Mucosa of gallbladder (tissue), 1 donor: ENCODE data around the gene ENDOG. TPM values are rescaled to one million over a fixed set of nuclear protein-coding genes. Genes with fewer than 3 reads are reported as not detected.

Experiments used
- DNase-seq: peaks from one replicate; pipeline ENCODE4 v3.0.0-alpha.2; 2020; ENCODE audit warnings: low spot score
- total RNA-seq: library from RNA; stranded (reverse); gene quantifications from one replicate; pipeline ENCODE4 v1.2.1, GENCODE V29; 2021
- donor health status: DM: no; HTN: no; CAD: no.

ENDOG gene
- total RNA-seq, 1 donor from 2014 or later, result 29.8 TPM

DNA sequence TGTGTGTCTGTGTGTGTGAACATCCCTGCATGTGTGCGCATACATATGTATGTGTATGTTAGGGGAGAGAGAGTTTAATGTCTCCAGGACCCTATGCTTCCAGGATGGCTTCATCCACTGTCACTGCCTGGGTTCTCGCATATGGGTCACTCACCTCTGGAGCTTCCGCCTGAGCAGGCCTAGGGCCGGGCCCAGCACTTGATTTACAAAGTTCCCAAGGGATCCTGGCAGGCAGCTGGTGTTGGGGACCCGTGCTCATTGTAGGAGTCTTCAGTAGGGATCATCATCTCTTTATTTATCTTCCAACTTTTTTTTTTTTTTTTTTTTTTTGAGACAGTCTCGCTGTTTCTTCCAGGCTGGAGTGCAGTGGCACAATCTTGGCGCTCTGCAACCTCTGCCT lies 18.2 kb upstream of the ENDOG start:
- DNase-seq, result no peak

DNA sequence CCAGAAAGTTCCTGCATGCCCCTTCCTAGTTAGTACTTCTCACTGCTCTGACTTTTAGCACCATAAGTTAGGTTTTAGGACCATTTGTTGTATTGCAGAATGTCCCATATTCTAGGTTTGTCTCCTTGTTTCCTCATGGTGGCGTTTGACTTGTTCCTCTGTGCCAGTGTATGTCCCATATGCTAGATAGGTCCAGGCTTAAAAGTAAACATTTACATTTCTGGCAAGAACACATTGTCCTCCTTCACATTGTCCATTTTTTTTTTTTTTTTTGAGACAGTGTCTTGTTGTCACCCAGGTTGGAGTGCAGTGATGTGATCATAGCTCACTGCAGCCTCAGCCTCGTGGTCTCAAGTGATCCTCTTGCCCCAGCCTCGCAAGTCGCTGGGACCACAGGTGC lies 15.8 kb upstream of the ENDOG start:
- DNase-seq, result no peak

DNA sequence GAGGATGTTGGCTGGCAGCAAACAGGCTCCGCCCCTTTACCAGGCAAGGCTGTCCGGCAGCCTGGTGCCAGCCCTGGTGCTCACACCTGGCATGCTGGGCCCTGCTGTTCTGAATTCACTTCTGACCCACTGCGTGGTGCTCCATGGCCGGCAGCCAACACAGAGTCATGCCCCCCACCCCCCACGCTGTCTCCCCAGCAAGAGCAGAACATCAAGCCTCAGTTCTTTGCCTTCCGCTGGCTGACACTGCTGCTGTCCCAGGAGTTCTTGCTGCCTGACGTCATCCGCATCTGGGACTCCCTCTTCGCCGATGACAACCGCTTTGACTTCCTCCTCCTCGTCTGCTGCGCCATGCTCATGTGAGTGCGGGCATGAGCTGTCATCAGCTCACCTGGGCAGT lies 12.6 kb upstream of the ENDOG start:
- DNase-seq, result no peak

DNA sequence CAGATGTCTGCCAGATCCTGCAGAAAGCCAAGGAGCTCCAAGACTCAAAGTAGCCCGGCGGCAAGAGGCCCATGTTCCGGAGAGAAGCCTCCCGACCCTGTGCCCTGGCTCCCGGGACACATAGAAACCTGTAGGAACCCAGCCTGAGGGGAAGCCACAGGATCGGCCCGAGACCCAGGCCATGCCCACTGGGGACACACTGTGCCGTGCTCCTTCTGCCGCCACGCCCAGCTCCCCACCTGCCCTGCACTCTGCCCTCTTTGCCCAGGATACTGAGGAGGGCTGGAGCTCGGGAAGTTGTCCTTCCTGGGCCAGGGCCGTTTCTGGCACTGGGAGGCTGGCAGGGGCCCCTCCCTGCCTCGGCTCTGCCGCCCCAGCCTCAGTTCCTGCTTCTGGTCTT lies 10.5 kb upstream of the ENDOG start:
- DNase-seq, result no peak

DNA sequence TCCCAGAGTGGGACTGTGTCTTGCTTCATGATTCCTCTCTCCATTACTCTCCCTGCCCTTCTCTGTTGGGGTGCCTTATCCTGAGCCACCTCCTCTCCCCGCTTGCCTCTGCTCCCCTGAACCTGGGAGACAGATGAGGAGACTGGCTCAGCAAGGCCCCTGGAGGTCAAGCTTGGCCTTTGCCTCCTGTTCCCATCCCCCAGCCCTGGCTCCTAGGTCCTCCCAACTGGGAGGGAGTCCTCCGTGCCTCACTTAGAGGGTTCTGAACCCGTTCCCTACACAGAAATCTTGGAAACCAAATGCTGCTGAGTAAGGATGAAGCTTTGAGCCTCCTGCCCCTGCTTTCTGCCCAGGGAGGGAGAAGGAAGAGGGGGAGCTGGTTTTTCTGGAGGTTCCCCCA lies 9.8 kb upstream of the ENDOG start:
- no peak for DNase-seq

DNA sequence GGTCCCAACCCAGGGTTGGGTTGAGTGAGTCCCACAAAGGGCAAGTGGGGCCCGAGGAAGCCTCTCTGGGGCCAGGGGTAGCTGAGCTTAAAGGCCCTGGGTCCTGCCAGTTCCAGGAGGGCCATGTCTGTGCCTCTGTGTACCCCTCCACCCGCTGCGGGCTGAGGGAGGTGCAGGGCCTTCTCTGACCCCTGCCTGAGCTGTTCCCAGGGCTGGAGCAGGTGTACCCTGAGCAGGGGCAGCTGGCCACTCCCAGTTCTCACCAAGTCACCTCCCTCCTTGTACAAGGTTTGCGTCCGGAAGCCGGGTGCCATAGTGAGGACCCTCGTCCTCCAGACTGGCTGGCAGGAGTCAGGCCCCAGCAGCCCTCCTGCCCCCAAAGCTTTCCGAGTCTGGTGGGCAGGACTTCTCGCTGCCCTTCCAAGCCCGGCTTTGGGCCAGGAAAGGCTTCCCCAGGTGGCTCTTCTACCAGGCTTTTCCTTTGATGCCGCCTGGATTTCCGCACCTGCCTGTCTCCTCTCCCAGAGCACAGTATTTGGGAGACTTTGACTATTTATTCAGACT lies 9.2 kb upstream of the ENDOG start:
- DNase-seq, result no peak

DNA sequence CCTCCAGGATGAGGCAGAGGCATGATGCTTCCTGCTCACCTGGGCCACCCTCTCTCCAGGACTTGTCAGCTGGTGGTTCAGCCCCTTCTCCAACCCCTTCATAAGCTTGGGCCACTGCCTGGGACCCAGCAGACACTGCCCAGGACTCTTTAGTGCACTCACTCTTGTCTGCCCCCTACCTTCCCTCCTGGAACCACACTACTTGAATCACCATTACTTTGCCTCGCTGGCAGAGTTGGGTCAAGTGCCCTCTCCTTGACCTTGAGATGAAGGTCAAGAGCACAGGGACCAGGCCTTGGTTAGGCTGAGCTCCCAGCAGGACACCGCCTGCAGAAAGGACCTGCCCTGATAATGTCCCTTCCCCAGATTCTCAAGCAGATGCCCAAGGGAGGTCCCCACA lies 8.5 kb upstream of the ENDOG start:
- no peak for DNase-seq

DNA sequence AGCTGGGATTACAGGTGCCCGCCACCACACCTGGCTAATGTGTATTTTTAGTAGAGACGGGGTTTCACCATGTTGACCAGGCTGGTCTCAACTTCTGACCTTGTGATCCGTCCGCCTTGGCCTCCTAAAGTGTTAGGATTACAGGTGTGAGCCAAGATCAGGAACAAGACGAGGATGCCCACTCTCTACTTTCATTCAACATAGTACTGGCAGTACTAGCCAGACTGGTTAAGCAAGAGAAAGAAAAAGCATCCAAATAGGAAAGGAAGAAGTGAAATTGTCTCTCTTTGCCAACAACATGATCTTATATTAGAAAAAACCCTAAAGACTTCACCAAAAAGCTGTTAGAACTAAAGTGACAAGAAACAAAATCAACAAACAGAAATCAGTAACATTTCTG lies 7.4 kb upstream of the ENDOG start:
- DNase-seq, result no peak

DNA sequence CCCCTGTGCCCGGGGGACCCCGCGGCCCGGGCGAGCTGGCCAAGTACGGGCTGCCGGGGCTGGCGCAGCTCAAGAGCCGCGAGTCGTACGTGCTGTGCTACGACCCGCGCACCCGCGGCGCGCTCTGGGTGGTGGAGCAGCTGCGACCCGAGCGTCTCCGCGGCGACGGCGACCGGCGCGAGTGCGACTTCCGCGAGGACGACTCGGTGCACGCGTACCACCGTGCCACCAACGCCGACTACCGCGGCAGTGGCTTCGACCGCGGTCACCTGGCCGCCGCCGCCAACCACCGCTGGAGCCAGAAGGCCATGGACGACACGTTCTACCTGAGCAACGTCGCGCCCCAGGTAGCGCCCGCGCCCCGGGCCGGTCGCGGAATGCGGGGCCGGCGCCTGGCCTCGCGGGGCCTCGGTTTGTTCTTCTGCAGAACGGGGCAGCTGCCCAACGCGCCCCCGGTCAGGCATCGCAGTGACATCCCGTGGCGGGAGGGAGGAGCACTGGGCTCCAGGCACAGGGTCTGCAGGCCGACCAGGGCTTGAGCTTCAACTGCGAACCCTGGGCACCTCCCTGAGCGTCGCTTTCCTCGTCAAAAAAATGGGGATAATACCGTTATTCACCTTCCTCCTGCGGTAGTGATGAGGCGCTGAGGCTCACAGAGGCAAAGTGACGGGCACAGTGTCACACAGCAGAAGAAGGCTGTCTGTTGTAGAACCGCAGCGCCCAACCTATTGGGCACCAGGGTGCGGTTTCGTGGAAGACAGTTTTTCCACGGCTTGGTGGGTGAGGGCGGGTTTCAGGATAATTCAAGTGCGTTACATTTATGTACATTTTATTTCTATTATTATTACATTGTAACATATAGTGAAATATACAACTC lies 777 bp downstream of the ENDOG start:
- DNase-seq, result no peak

DNA sequence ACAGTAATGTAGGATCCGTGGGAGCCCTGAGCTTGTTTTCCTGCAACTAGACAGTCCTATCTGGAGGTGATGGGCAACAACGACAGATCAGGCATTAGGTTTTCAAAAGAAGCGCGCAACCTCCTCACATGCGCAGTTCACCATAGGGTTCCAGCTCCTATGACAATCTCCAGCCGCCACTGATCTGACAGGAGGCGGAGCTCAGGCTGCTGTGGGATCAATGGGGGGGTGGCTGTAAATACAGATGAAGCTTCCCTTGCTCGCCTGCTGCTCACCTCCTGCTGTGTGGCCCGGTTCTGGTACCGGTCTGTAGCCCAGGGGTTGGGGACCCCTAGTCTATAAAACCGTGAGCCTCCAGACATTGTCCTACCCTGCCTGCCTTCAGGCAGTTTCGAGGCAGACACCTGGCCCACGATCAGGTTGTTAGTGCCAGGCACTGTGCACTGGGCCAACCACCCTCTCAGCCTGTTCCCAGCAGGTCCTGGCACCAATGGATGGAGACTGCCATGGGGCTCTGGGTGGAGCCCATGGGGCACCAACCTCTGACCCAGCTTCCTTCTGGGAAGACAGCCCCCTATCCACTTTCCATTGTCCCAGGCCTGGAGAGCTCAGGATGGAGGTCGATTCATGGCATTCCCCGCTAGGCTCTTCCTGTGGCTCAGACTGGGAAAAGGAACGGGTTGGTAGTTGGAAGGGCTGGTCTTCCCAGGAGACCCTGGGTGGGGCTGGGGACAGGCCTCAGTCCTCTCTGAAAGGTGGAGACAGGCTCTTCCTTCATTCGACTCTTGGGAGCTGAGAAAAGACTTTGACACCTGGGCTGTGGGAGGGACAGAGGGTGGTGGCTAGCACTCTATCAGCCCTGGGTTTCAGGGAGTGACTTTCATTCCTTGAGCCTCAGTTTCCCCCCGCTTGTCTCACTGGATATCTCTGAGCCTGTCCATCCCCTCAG lies 1.7 kb downstream of the ENDOG start:
- DNase-seq, result peak; percentile 67

DNA sequence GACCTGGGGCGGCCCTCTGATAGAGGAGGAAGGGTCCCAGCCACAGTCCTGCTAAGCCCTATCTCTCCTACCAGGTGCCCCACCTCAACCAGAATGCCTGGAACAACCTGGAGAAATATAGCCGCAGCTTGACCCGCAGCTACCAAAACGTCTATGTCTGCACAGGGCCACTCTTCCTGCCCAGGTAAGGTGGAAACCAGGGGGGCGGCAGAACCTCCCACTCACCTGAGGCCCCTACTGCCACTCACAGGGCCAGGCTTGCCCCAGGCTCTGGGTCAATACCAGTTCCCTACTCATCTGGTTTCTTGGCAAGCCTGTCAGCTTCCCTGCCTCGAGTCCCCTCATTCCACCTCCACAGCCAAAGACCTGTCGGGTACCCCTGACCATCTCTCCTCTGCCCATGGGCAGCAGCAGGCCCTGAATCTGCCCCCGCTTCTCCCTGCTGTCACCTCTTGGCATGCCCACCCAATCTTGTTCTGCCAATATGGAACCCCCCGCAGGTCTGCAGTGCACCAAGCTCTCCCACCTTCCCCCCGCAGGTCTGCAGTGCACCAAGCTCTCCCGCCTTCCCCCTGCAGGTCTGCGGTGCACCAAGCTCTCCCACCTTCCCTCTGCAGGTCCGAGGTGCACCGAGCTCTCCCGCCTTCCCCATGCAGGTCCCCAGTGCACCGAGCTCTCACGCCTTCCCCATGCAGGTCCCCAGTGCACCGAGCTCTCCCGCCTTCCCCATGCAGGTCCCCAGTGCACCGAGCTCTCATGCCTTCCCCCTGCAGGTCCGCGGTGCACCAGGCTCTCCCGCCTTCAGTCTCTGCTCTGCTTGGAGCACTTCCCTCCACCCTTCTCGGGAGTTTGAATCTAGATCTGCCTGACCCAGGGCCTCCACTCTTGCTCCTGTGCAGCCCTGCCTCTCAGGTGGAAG lies 2.6 kb downstream of the ENDOG start:
- no peak for DNase-seq

DNA sequence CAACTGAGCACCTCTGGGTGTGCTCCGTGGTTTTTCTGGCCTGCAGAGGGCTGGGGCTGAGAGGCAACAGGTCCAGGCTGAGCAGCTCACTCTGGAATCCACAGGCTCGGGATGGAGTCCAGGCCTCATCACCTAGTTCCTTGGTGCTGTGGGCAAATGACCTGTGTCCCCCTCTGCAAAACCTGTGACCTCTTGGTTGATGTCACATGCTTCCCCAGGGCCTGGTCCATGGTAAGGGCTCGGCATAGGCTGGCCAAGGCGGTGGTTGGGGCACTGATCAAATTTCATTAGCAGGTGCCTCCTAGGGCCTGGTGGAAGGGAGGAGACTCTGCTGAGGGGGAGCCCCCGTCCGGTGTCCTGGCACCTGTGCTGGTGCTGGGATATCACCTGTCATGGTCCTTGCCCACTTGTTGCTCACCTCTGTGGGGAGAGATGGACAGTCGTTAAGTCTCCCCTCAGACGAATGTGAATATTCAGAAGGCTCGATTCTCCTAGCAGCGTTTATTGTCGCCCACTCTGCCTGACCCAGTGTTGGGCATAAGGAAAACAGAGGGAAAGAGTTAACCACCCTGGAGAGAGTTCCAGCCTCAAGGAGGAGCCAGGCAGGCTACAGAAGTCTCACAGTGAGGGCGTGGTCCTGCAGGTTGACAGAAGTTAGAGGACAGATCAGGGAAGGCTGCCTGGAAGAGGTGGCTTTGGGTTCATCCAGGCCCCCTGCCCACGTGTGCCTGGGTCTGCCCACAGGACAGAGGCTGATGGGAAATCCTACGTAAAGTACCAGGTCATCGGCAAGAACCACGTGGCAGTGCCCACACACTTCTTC lies 3.5 kb downstream of the ENDOG start:
- DNase-seq, result no peak

DNA sequence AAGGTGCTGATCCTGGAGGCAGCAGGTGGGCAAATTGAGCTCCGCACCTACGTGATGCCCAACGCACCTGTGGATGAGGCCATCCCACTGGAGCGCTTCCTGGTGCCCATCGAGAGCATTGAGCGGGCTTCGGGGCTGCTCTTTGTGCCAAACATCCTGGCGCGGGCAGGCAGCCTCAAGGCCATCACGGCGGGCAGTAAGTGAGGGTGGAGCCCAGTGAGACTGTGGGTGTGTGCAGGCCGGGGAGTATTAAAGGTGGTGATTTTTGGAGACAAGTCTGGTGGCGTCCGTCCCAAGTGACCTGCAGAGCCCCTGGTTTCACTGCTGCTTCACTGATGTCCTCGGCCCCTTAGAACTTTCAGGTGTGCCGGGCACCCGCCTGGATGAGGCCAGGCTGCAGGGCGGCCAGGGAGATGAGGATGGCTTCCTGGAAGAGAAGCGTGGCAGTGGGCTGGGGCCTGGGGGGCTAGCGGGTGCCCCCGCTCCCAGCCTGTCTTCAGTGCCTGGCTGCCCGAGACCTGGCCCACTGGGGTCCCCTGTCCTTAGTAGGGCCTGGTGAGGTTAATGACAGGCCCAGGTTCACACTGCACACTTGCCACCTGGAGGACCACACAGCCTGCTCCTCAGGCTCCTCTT lies 4.2 kb downstream of the ENDOG start:
- no peak for DNase-seq

DNA sequence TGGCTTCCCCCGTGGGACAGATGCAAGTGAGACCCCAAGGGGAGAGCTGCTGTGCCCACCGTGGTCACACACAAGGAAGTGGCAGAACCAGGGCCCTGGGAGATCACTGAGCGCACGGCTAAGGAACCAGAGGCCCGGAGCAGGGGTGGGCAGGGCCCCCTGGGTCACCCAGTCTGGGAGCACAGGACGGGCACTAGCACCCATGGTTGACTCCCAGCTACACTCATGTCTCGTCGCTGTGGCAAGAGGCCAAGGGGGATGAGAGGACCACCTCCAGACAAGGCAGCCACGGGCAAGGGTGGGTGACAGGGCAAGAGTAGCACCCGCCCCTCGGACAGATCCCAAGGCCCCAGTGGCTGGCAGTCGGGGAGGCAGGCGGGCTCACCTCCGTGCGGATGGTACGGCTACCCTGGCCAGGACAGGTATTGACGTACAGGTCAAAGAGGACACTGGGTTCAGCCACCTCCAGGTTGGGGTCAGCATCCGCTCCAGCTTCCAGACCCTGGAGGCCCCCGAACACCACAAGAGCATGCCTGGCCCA lies 5.1 kb downstream of the ENDOG start:
- DNase-seq, result no peak

DNA sequence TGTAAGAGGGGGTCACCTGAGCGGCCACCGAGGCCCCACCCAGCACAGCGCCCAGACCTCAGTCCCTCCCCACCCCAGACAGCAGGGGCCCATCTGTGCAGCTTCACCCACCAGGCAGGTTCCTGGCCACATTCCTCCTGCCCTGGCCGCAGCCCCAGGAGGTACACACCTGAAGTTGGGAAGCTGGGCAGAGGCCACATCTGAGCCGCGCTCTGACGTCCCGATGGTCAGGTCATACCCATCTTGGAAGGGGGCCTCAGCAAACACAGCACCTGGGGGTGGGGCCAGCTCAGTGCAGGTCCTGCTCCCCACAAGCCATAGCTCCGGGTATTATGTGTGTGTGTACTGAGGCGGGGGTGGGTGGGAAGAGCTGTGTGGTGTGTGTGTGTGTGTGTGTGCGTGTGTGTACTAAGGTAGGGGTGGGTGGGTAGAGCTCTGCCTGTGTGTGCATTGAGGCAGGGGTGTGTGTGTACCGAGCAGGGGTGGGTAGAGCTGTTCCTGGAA lies 5.7 kb downstream of the ENDOG start:
- DNase-seq, result no peak

DNA sequence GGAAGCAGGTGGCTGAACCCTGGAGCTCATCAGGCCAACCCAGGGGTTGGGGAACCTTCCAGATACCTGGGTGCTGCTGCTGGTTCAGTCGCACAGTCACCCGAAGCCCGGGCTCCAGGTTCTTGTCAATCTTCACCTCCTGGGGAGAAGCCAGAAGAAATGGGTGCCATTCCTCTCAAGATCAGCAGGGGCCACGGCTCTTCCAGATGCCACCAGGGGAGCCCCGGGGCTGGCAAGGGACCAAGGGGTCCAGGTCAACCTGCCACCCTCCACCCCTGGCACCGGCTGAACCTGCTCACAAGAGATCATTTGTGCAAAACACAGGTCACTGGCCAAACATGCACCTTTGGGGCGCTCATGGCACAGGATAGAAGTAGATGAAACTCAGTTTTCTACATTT lies 6.6 kb downstream of the ENDOG start:
- DNase-seq, result no peak

DNA sequence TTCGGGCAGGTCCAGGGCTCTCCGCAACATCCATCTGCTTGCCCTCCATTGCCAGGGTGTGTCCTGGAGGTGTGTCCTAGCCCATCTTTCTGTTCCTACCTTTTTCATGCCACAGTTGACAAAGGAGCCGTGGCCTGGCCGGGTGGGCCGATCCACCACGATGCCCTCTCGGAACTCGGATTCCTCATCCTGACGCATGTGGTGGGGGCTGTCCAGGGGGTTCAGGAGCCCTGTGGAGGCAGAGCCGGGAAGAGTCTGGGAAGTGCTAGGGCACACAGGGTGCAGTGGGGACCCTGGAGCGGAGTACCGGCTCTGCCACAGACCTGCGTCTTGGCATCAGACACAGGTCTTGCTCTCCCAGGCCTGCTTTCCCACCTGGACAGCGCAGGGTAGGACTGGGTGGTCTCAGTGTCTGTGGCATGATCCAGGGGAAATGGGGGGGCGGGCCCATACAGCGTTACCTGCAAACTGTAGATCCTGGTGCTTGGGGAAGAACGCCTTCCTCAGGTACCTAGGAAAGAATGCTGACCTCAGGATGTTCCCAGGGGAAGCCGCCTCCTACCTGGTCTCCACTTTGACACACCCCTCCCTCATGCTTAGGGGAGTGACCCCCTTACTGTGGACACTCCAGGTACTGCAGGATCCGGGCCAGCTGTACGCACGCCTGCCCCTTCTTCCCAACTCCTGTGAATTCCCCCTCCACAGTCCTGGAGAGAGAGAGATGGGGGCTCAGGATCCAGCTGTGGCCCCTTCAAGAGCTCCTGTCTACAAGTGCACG lies 7.8 kb downstream of the ENDOG start:
- no peak for DNase-seq

DNA sequence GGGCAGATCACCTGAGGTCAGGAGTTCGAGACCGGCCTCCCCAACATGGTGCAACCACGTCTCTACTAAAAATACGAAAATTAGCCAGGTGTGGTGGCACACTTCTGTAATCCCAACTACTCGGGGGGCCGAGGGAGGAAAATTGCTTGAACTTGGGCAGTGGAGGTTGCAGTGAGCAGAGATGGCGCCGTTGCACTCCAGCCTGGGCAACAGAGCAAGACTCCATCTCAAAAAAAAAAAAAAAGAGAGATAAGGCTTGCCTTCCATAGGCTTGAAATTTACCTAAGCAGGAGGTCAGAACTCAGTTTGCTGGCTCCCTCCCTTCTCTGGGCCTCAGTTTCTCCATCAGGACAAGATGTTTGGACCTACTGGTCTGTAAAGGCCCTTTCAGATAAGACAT lies 10.0 kb downstream of the ENDOG start:
- DNase-seq, result no peak
